HEK293 (cell line): ENCODE measurements around the gene SERPINB6.

Experiments
- CTCF ChIP-seq: fragments of 450-650 bp; formaldehyde crosslinking; IDR thresholded peaks from 2 replicates; pipeline ENCODE4 v1.5.1; 2016; ENCODE audit warnings: missing biosample characterization, missing genetic modification characterization
- ELK4 ChIP-seq: IDR thresholded peaks from 2 replicates; pipeline ENCODE4 v1.6.1; 2011; ENCODE audit warnings: mild to moderate bottlenecking, low read depth, low read length, borderline replicate concordance
- TCF7L2 ChIP-seq: IDR thresholded peaks from 2 replicates; pipeline ENCODE4 v1.6.1; 2011; ENCODE audit warnings: low read depth, mild to moderate bottlenecking, inconsistent platforms, low read length, moderate library complexity, borderline replicate concordance
- YY1 ChIP-seq: fragments of 450-650 bp; formaldehyde crosslinking; IDR thresholded peaks from 2 replicates; pipeline ENCODE4 v1.5.1; 2018; ENCODE audit warnings: missing biosample characterization, missing genetic modification characterization
- ZNF10 ChIP-seq: fragments of 450-650 bp; formaldehyde crosslinking; IDR thresholded peaks from 2 replicates; pipeline ENCODE4 v1.5.1; 2017; ENCODE audit warnings: missing biosample characterization, missing genetic modification characterization
- ZNF121 ChIP-seq: fragments of 450-650 bp; formaldehyde crosslinking; IDR thresholded peaks from 2 replicates; pipeline ENCODE4 v1.5.1; 2016; ENCODE audit warnings: missing biosample characterization, missing genetic modification characterization
- ZNF184 ChIP-seq: fragments of 450-650 bp; IDR thresholded peaks from 2 replicates; pipeline ENCODE4 v1.5.1; 2018; ENCODE audit warnings: missing biosample characterization, mild to moderate bottlenecking, missing genetic modification characterization
- ZNF211 ChIP-seq: fragments of 450-650 bp; formaldehyde crosslinking; IDR thresholded peaks from 2 replicates; pipeline ENCODE4 v1.5.1; 2016; ENCODE audit warnings: low read depth, missing biosample characterization, missing genetic modification characterization
- ZNF311 ChIP-seq: fragments of 450-650 bp; formaldehyde crosslinking; IDR thresholded peaks from 2 replicates; pipeline ENCODE4 v1.5.1; 2017; ENCODE audit warnings: missing biosample characterization, missing genetic modification characterization, borderline replicate concordance
- ZNF426 ChIP-seq: fragments of 450-650 bp; formaldehyde crosslinking; IDR thresholded peaks from 2 replicates; pipeline ENCODE4 v1.5.1; 2017; ENCODE audit warnings: missing biosample characterization, missing genetic modification characterization, mild to moderate bottlenecking, inconsistent platforms, moderate library complexity
- TF ChIP-seq, protein P1 (sequence below): fragments of 450-650 bp; formaldehyde crosslinking; IDR thresholded peaks from 2 replicates; pipeline ENCODE4 v1.5.1; 2016; ENCODE audit warnings: missing biosample characterization, missing genetic modification characterization
- TF ChIP-seq, protein P2 (sequence below): fragments of 450-650 bp; IDR thresholded peaks from 2 replicates; pipeline ENCODE4 v1.5.1; 2018; ENCODE audit warnings: missing biosample characterization, missing genetic modification characterization
- TF ChIP-seq, protein P3 (sequence below): fragments of 450-650 bp; formaldehyde crosslinking; IDR thresholded peaks from 2 replicates; pipeline ENCODE4 v1.5.1; 2017; ENCODE audit warnings: missing biosample characterization, missing genetic modification characterization

DNA sequence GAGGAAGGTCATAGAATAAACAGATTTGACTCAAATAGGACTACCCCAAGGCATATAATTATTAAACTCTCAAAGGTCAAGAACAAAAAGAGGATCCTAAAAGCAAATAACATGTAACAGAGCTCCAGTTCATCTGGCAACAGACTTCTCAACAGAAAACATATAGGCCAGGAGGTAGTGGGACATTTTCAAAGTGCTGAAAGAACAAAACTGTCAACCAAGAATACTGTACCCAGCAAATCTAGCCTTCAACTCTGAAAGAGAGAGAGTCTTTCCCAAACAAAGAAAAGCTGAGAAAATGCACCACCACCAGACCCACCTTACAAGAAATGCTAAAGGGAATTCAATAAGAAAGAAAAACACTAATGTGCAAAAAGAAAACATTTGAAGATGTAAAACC is 40.2 kb upstream of the SERPINB6 start:
- TF ChIP-seq ZNF121 (tag by site-specific recombination) (no peak), ZNF184 (tag by site-specific recombination) (no peak), YY1 (no peak), ZNF211 (no peak), ZNF311 (tag by site-specific recombination) (no peak), ZNF10 (no peak), CTCF (tag by site-specific recombination) (no peak), TCF7L2 (no peak), ELK4 (no peak), ZNF426 (no peak)
- TF ChIP-seq, protein P1, sequence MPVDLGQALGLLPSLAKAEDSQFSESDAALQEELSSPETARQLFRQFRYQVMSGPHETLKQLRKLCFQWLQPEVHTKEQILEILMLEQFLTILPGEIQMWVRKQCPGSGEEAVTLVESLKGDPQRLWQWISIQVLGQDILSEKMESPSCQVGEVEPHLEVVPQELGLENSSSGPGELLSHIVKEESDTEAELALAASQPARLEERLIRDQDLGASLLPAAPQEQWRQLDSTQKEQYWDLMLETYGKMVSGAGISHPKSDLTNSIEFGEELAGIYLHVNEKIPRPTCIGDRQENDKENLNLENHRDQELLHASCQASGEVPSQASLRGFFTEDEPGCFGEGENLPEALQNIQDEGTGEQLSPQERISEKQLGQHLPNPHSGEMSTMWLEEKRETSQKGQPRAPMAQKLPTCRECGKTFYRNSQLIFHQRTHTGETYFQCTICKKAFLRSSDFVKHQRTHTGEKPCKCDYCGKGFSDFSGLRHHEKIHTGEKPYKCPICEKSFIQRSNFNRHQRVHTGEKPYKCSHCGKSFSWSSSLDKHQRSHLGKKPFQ (tag by site-specific recombination) = no peak
- TF ChIP-seq, protein P2, sequence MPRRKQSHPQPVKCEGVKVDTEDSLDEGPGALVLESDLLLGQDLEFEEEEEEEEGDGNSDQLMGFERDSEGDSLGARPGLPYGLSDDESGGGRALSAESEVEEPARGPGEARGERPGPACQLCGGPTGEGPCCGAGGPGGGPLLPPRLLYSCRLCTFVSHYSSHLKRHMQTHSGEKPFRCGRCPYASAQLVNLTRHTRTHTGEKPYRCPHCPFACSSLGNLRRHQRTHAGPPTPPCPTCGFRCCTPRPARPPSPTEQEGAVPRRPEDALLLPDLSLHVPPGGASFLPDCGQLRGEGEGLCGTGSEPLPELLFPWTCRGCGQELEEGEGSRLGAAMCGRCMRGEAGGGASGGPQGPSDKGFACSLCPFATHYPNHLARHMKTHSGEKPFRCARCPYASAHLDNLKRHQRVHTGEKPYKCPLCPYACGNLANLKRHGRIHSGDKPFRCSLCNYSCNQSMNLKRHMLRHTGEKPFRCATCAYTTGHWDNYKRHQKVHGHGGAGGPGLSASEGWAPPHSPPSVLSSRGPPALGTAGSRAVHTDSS (tag by site-specific recombination) = no peak
- TF ChIP-seq, protein P3, sequence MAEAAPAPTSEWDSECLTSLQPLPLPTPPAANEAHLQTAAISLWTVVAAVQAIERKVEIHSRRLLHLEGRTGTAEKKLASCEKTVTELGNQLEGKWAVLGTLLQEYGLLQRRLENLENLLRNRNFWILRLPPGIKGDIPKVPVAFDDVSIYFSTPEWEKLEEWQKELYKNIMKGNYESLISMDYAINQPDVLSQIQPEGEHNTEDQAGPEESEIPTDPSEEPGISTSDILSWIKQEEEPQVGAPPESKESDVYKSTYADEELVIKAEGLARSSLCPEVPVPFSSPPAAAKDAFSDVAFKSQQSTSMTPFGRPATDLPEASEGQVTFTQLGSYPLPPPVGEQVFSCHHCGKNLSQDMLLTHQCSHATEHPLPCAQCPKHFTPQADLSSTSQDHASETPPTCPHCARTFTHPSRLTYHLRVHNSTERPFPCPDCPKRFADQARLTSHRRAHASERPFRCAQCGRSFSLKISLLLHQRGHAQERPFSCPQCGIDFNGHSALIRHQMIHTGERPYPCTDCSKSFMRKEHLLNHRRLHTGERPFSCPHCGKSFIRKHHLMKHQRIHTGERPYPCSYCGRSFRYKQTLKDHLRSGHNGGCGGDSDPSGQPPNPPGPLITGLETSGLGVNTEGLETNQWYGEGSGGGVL (tag by site-specific recombination) = no peak
